ENCODE measurements around the gene CAT.

The CAT gene

GRCh38 chr11:34499719-34500500 is 61.2 kb downstream of the CAT start:
- no peak for DNase-seq

DNA sequence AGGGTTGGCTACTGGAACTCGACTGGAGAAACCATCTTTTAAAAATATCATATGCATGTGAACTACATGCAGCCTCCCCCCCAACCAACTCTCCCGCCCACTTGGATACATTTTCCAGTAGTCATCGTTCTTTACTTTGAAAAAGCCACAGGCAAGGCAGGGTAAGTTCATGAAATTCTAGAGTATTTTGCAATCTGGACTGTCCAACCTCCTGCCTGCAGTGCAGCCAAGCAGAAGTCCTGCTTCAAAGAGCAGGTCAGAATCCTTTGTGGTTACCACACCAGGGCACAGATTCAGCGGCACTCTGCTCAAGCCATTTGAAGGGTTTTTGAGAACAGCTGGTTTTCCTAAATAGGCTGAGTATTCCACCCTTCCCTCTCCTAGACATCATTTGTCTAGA is 62.8 kb downstream of the CAT start:
- DNase-seq = no peak

GRCh38 chr11:34501949-34502348 is 63.2 kb downstream of the CAT start:
- no peak for DNase-seq

DNA sequence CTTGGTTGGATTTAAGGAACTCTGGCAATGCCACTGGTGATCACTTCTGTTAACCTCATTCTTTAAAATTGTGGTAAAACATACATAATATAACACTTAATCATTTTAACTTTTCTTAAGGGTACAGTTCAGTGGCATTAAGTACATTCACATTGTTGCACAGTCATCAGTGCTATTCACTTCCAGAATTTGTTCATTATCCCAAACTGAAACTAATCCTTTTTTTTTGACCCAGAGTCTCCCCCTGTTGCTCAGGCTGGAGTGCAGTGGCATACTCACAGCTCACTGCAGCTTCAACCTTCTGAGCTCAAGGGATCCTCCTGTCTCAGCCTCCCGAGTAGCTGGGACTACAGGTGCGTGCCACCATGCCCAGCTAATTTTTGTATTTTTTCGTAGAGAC is 64.2 kb downstream of the CAT start:
- no peak for DNase-seq

DNA sequence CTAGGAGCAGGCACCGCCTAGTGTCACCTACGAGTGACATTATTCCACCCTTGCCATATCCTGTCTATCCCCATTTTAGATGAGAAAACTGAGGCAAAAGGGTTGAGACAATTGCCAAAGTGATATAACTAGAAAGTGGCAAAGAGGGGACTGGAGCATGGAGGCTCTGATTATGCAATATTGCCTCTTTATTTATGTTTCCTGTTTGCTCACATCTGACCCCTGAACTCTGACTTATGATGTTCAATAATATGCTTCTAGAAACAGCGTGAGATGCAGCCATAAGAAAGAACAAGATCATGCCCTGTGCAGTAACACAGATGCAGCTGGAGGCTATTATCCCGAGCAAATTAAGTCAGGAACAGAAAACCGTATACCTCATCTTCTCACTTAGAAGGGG is 67.1 kb downstream of the CAT start:
- DNase-seq = no peak

- DNase-seq = no peak
Measured at GRCh38 chr11:34507156-34507555, 68.4 kb downstream of the CAT start.

DNA sequence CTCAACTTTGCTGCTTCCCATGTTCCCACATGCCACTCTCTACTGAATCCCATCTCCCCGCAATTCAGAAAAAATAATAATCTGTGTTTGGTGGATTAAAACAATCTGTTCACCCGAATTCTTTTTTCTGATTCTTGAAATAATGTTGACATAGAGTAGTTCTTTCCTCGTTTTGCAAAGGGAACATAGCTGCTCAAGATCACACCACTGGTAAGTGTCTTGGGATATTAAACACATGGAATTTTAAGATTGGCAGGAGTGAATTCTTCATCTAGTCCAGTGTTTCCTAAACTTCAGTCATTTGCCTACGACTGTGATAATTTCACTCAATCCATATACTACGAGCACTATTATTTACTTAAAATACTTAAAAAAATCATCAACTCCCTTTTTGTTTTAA is 68.9 kb downstream of the CAT start:
- no peak for DNase-seq

- DNase-seq = no peak
Measured at GRCh38 chr11:34508524-34508923, 69.8 kb downstream of the CAT start.

GRCh38 chr11:34509336-34509876 is 70.7 kb downstream of the CAT start:
- no peak for DNase-seq

DNA sequence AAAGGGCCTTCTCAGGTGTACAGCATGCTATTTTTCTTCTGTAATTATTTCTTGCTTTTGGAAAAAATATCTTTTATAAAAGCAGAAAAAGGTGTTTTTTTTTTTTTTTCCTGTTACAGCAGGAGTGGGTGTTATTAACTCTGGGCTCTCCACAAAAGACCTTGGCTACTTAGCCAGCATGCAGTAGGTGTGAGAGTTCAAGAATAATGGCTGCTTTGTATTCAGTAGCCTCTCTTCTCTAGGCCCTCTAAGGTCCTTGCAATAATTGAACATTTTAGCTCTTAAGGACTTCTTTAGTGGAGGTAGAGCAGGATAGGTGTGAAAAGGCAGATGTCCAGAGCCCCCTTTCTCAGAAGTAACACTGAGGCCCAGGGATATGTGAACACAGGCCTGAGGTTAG is 71.5 kb downstream of the CAT start:
- no peak for DNase-seq

DNA sequence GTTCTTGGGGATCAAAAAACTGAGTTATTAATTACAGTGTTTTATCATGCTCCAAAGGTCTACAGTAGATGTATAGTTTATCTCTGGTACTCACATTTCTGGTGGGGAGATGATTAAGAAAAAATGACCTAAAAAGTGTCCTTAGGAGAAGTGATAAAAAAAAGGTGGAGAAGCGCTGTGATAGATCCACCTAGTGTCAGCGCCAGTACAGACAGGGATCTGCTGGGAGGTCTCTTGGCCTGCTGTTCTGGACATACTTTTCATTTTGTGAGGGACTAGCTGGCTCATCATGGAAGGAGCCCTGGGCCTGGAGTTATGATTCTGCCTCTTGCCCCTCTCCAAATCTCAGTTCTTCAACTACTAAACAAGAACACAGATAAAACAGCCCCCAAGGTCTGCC is 71.9 kb downstream of the CAT start:
- no peak for DNase-seq

GRCh38 chr11:34512840-34513681 is 74.3 kb downstream of the CAT start:
- peak in 3 of 6 experiments; percentile 4 to 37 (median 22) for DNase-seq

DNA sequence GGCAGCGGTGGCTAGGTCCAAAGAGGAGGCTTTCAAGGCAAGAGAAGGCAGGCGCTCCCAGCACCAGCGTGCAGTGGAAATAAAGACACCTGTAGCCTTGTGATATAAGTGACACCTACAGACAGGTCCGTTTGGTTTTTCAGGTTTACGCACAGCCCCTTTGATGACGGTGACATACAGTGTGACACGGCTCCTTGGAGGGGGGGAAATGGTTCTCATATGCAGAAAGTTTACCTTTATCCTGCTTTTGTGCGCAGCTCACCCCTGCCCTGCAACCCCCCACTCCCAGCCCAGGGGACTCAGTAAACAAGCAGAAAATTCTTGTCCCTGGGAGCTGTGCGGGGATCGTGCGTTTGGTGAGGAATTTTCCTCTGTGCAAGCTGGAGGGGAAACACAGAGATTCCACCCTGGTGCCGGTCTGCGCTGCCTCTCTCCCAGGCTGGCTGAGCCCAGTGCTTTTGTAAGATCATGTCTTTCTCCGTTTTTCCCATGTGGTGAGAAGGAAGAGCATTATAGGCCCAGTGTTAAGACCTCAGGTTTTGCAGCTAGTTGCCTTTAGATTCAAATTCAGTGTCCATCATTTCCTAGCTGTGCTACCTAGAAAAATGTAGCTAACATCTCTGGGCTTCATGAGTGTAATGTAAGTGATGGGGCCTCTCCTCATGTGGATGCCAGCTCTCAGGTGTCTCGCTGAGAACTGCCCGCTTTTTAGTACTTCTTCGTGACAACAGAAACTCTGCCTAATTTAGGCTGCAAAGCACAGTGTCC is 75.1 kb downstream of the CAT start, which contains the start of gene ELF5:
TSS of gene ELF5 (minus strand) at position 113 of the 768 bp plus-strand sequence. CDS start 8,045 bp downstream, outside the sequence.
- DNase-seq = no peak

DNA sequence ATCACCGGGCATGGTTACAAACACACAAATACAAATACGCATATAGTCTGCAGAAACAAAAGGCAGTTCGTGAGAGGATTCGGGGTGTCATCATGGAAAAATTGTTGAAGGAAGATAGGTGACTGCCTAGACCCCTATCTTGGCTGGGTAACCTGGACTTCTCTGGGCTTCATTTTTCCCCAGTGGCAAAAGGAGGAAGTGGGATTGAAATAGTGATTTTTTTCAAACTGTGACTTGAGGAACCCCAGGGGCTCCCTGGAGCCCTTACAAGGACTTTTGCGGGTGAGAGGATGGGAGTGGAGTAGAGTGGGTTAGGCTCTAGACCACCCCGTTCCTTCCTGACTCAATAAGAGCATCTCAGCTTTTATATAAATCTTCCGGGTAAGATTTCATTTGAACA is 75.9 kb downstream of the CAT start:
- DNase-seq = no peak

DNA sequence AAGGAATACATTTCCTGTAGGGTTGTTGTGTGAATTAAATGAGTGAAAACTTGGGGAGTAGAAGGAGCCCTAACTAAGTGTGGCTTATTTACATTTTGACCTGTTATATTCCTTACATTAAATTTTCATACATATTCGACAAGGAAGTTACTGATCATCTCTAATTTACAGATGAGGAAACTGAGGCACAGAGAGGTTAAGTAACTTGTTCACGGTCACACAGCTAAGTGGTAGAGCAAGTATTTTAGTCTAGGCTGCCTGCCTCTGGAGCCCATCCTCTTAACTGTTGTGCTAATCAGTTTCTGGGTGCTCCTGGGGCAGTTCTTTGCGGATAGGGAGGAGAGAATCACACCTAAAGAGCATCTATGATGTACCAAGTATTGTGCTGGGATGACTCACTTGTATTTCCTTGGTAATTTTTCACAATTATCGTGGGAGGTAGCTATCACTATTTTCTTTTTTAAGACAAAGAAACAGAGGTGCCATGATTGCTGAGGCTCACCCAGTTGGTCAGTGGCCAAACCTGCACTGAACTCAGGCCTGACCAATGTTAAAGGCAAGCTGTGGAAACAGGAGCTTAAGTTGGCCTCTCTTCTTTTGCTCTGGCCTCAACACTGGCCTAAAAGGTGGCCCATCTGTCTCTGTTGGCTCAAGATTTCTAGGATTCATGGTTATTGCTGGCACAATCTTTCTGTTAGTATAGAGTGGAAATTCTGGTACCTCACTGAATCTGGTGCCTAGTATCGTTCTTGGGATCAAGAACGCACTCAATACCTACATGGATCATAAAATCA is 77.7 kb downstream of the CAT start:
- no peak for DNase-seq

GRCh38 chr11:34519595-34520235 is 81.0 kb downstream of the CAT start:
- no peak for DNase-seq

DNA sequence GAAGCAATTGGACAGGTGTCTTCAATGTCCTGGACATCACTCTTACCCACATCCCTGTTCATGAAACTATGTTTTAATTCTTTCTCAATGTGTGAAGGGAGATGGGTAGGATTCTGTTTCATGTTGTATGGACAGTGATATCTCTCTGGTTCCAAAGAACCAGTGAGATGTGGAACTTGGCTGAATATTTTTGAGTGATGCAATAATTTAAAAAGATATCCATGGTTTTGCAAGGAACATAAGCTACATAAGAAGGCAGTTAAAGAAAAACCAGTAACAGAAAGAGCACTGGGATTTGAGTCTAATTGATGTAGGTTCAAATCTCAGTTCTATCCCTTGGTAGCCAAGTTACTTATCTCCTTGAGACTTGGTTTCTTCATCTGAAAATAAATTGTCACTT is 82.5 kb downstream of the CAT start:
- DNase-seq = no peak
